Sigmoid colon (tissue), 7 donors: ENCODE measurements around the gene UBE2D4. TPM values are rescaled to one million over a fixed set of nuclear protein-coding genes. Genes with fewer than 3 reads are reported as not detected.
"Not testable (repeated sequence)": the region's sequence is repeated elsewhere in the genome, so short reads cannot be mapped to it uniquely, and the experiment has no call there.

Experiments used
- DNase-seq: peaks from one replicate; pipeline ENCODE4 v3.0.0-alpha.2; 2019
- H3K27ac ChIP-seq, 4 donors: fragments of 200-600 bp; sonication (generic); one replicate each; pipeline ENCODE4 v1.5.1; 2016 to 2019; ENCODE audit warnings: mild to moderate bottlenecking in 1 of 4
- H3K27me3 ChIP-seq, 3 donors: fragments of 200-600 bp; sonication (generic); one replicate each; pipeline ENCODE4 v1.5.1; 2019; ENCODE audit warnings: mild to moderate bottlenecking in 1 of 3
- H3K36me3 ChIP-seq, 4 donors: fragments of 200-600 bp; sonication (generic); one replicate each; pipeline ENCODE4 v1.5.1; 2016 to 2019
- H3K4me1 ChIP-seq, 4 donors: fragments of 200-600 bp; sonication (generic); one replicate each; pipeline ENCODE4 v1.5.1; 2017 to 2019
- H3K4me3 ChIP-seq, 4 donors: fragments of 200-600 bp; sonication (generic); one replicate each; pipeline ENCODE4 v1.5.1; 2017 to 2019; ENCODE audit warnings: mild to moderate bottlenecking in 2 of 4, moderate library complexity in 1 of 4
- H3K9me3 ChIP-seq, 4 donors: fragments of 200-600 bp in 3 of 4; sonication (generic) in 3 of 4; one replicate each; pipeline versions ENCODE4 v1.5.1 to v1.6.1; 2013 to 2019
- WGBS, 2 donors: extraction: QIAGEN DNeasy Blood & Tissue Kit; methylation state at CpG; one replicate each; pipeline ENCODE4 v1.1.7; 2013; 5-methylcytosine and 5-hydroxymethylcytosine counted together
- intact Hi-C: fragments of 100-400 bp; cut with DNase I; formaldehyde crosslinking; loops from one replicate; pipeline ENCODE4 v1.15.1; 2023
- polyA plus RNA-seq, 3 donors: library from polyadenylated mRNA; stranded (reverse); fragments of 200-250 nt; gene quantifications; one replicate each; pipeline ENCODE4 v1.2.3, GENCODE V29; 2013
- total RNA-seq, 4 donors: library from RNA; depleted of rRNA; stranded (reverse); fragments of >200 nt; gene quantifications; one replicate each; pipeline ENCODE4 v1.1.0, GENCODE V29; 2016
- donor health status: healthy with polysubstance abuse.
- donor health status: Bipolar disorder and iron deficiency.
- donor health status: healthy.

Gene UBE2D4
- total and polyA plus RNA-seq, 7 donors: 7.5 to 37.1 (median 24.0) TPM

DNA sequence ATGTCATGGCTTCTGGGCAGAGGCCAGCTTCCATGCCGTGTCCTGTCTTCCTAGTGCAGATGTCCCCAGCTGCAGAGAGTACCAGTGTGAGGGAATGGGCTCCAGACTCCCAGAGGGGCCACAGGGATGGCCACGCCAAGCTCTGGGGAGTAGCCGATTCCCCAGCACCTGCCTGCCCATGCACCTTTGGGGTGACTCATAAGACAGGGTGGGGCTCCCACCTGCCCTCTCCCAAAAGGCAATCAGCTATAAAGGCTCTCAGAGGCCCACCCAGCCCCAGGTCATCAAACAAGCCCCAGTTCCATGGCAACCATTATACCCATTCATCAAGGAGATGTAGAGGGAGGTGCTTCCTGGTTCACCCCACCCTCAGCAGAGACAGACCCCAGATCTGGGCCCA is 71.3 kb downstream of the UBE2D4 start, which contains the start of gene SPDYE1:
SPDYE1 (plus strand) TSS at position 366 of the 400 bp plus-strand sequence. CDS start 2,053 bp downstream, outside the sequence.
- H3K4me3 ChIP-seq, H3K9me3 ChIP-seq, H3K27me3 ChIP-seq, intact Hi-C loops, H3K27ac ChIP-seq, DNase-seq, H3K4me1 ChIP-seq, H3K36me3 ChIP-seq: not testable (repeated sequence)
- 81 to 92% methylated on average over 3 of the region's 3 CpGs for WGBS, 2 donors

Other genes starting within 250 kb of the UBE2D4 start
- 10 to 100 TPM; 36.0 to 61.2 (median 42.9) TPM for gene COA1, start 196.9 kb upstream of the UBE2D4 start, total RNA-seq
- gene COA1, start 196.9 kb upstream of the UBE2D4 start, polyA plus RNA-seq: 10 to 100 TPM; 31.2 to 46.1 (median 36.3) TPM
- gene BLVRA, start 167.8 kb upstream of the UBE2D4 start, total RNA-seq: 100 to 1,000 TPM in 2 of 4 donors, 10 to 100 TPM in 2; 60.4 to 105 (median 94.0) TPM
- 10 to 100 TPM; 22.9 to 35.4 (median 27.9) TPM for gene BLVRA, start 167.8 kb upstream of the UBE2D4 start, polyA plus RNA-seq
- gene MRPS24, start 56.9 kb upstream of the UBE2D4 start, total RNA-seq: 100 to 1,000 TPM; 105 to 148 (median 125) TPM
- 100 to 1,000 TPM; 145 to 177 (median 170) TPM for gene MRPS24, start 56.9 kb upstream of the UBE2D4 start, polyA plus RNA-seq
- gene URGCP, start 19.8 kb upstream of the UBE2D4 start, total RNA-seq: 10 to 100 TPM; 18.4 to 32.7 (median 24.0) TPM
- 10 to 100 TPM; 18.0 to 28.8 (median 21.5) TPM for gene URGCP, start 19.8 kb upstream of the UBE2D4 start, polyA plus RNA-seq
- gene SPDYE1, start 71.5 kb downstream of the UBE2D4 start, total RNA-seq: not detected
- gene SPDYE1, start 71.5 kb downstream of the UBE2D4 start, polyA plus RNA-seq: not detected
- 100 to 1,000 TPM in 1 of 4 donors, 10 to 100 TPM in 3; 76.7 to 124 (median 86.6) TPM for gene DBNL, start 118.3 kb downstream of the UBE2D4 start, total RNA-seq
- gene DBNL, start 118.3 kb downstream of the UBE2D4 start, polyA plus RNA-seq: 100 to 1,000 TPM in 2 of 3 donors, 10 to 100 TPM in 1; 91.9 to 149 (median 102) TPM
- 1 to 10 TPM in 2 of 4 donors, under 1 TPM in 2; 0.71 to 2.1 (median 1.1) TPM for gene PGAM2, start 139.1 kb downstream of the UBE2D4 start, total RNA-seq
- gene PGAM2, start 139.1 kb downstream of the UBE2D4 start, polyA plus RNA-seq: 1 to 10 TPM in 2 of 3 donors, not detected in 1; 1.2 to 3.0 TPM
- gene POLM, start 156.1 kb downstream of the UBE2D4 start, total RNA-seq: 10 to 100 TPM; 17.5 to 39.9 (median 24.8) TPM
- 10 to 100 TPM in 1 of 3 donors, 1 to 10 TPM in 2; 5.5 to 23.4 (median 9.6) TPM for gene POLM, start 156.1 kb downstream of the UBE2D4 start, polyA plus RNA-seq
- 100 to 1,000 TPM in 2 of 4 donors, 10 to 100 TPM in 2; 74.6 to 182 (median 128) TPM for gene AEBP1, start 177.9 kb downstream of the UBE2D4 start, total RNA-seq
- gene AEBP1, start 177.9 kb downstream of the UBE2D4 start, polyA plus RNA-seq: 10 to 100 TPM in 2 of 3 donors, 1 to 10 TPM in 1; 2.5 to 37.7 (median 12.0) TPM
- 10 to 100 TPM; 20.3 to 40.5 (median 29.5) TPM for gene POLD2, start 197.1 kb downstream of the UBE2D4 start, total RNA-seq
- 10 to 100 TPM; 31.9 to 91.2 (median 39.0) TPM for gene POLD2, start 197.1 kb downstream of the UBE2D4 start, polyA plus RNA-seq
- not detected for gene MYL7, start 214.9 kb downstream of the UBE2D4 start, total RNA-seq
- gene MYL7, start 214.9 kb downstream of the UBE2D4 start, polyA plus RNA-seq: 1 to 10 TPM in 1 of 3 donors, under 1 TPM in 1, not detected in 1; 0.39 to 7.2 TPM